Measurements from ENCODE around the gene PCLAF.
"Not testable (repeated sequence)": the region's sequence is repeated elsewhere in the genome, so short reads cannot be mapped to it uniquely, and the experiment has no call there.

PCLAF gene

GRCh38 chr15:64381000-64381751 lies at the start of gene PCLAF:
Gene PCLAF, minus strand, starts transcription at chr15:64381441. Its CDS starts 70 bp downstream, at chr15:64381371.
- peak; percentile 72 to 81 for DNase-seq (ENCODE audit: low read depth in 2 of 2)

DNA sequence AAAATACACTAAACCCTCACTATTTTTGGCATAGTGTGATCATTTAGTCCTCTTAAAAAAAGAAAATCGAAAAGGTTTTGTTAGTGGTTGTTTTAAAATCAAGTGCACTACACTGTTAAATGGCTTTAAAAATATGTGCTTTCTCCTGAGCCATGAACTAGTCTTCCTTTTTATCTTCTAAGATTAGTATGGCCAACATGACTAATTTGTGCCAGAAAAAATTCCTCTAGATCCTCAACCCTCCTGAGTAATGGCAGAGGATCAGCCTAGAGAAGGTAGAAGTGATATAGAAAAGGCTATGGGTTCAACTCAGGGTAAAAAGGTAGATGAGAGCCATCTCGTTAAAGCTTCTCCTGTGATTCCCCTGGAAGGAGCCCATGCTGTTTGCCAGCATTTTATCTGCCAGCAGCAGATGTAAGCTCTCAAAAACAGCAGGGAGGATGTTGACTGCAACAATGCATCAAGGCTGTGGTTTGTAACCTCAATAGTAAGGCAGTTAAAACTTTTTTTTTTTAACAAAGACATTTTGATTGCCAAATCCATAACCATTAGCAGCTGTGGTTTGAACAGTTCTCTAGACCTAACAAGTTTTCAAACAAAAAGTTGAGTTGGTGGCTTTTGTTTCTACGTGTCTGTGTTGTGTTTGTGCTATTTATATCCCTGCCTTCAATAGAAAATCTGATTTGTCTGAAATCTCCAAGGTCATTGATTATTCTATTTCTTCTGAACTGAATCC lies 48.9 kb upstream of the PCLAF start:
- DNase-seq (ENCODE audit: low read depth in 2 of 2) = peak; percentile 2 to 11

GRCh38 chr15:64429448-64429847 lies 48.2 kb upstream of the PCLAF start:
- no peak for DNase-seq (ENCODE audit: low read depth in 2 of 2)

- no peak for DNase-seq (ENCODE audit: low read depth in 2 of 2)
Measured at GRCh38 chr15:64426845-64427465, 45.7 kb upstream of the PCLAF start.

- DNase-seq (ENCODE audit: low read depth in 2 of 2) = no peak
Measured at GRCh38 chr15:64425221-64425620, 44.0 kb upstream of the PCLAF start.

DNA sequence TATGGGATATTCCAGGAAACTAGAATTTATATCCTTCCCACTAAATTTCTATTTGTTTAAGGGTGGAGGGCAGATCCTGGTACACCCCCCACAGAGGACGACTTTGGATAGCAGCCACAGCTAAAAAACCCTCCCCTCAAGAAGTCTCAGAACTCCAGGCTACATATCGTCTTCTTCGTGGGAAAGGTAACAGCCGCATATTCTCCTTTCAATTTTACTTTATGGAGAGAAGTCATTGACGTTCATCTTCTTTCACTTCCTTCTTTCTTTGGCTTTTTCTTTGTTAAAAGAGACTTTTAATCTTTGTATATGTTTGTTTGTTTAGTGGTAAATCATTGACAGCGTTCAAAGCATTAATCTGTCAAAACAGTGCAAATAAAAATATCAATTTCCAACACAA lies 42.7 kb upstream of the PCLAF start:
- no peak for DNase-seq (ENCODE audit: low read depth in 2 of 2)

GRCh38 chr15:64422697-64423096 lies 41.5 kb upstream of the PCLAF start:
- no peak for DNase-seq (ENCODE audit: low read depth in 2 of 2)

- DNase-seq (ENCODE audit: low read depth in 2 of 2) = no peak
Measured at GRCh38 chr15:64412216-64412615, 31.0 kb upstream of the PCLAF start.

- no peak for DNase-seq (ENCODE audit: low read depth in 2 of 2)
Measured at GRCh38 chr15:64400583-64400982, 19.3 kb upstream of the PCLAF start.

- DNase-seq (ENCODE audit: low read depth in 2 of 2) = no peak
Measured at GRCh38 chr15:64398575-64398974, 17.3 kb upstream of the PCLAF start.

GRCh38 chr15:64396789-64397188 lies 15.5 kb upstream of the PCLAF start:
- DNase-seq (ENCODE audit: low read depth in 2 of 2) = no peak

- not testable (repeated sequence) for DNase-seq (ENCODE audit: low read depth in 2 of 2)
Measured at GRCh38 chr15:64392471-64392870, 11.2 kb upstream of the PCLAF start.

GRCh38 chr15:64389036-64389435 lies 7.8 kb upstream of the PCLAF start:
- DNase-seq (ENCODE audit: low read depth in 2 of 2) = no peak

DNA sequence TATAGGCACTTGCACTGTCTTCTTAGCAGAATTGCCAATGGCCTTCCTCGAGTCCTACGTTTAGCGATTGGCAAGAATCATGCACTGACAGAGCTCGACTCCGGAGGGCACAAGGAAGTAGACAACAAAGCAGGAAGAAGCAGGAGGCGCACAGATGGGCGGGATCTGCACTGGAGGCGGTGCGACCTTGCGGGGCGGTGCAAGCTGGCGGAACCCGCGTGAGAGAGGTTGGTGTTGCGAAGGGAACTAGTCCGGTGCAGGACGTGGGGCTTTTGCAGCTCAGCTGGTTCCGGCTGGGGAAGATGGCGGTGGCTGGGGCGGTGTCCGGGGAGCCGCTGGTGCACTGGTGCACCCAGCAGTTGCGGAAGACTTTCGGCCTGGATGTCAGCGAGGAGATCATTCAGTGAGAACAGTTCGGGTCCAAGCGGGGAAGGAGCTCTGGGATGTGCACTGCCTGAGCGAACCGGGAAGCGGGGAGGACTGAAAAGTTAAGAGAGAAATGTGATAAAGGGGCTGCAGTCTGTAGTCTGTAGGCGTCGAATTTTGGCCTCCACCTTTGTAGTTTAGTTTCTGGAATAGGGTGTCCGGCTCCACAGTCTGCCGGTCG lies 6.4 kb upstream of the PCLAF start, which contains the start of gene TRIP4:
TSS of gene TRIP4 (plus strand) at position 275 of the 607 bp plus-strand sequence. CDS start at position 303, 28 bp downstream.
- peak; percentile 92 for DNase-seq (ENCODE audit: low read depth in 2 of 2)

GRCh38 chr15:64386291-64386690 lies 5.0 kb upstream of the PCLAF start:
- DNase-seq (ENCODE audit: low read depth in 2 of 2) = no peak

DNA sequence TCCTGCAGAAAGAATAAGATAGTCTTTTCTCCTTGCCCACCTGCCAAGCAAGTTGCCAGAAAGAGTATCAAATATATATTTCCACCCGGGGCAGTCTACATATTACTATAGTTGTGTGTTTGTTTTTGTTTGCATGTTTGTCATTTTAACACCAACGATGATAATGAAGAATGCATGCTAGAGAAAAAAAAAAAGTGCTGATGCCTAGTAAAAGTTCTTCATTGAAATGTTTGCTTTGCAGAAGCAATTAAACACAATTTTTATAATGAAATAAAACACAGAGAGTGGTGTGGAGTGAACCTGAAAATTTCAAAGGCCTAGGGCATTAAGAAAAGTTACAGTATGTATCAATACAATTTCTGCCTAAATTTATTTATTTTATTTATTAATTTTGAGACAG lies 2.5 kb upstream of the PCLAF start:
- no peak for DNase-seq (ENCODE audit: low read depth in 2 of 2)

GRCh38 chr15:64380130-64380870 lies 941 bp downstream of the PCLAF start:
- not testable (repeated sequence) for DNase-seq (ENCODE audit: low read depth in 2 of 2)

DNA sequence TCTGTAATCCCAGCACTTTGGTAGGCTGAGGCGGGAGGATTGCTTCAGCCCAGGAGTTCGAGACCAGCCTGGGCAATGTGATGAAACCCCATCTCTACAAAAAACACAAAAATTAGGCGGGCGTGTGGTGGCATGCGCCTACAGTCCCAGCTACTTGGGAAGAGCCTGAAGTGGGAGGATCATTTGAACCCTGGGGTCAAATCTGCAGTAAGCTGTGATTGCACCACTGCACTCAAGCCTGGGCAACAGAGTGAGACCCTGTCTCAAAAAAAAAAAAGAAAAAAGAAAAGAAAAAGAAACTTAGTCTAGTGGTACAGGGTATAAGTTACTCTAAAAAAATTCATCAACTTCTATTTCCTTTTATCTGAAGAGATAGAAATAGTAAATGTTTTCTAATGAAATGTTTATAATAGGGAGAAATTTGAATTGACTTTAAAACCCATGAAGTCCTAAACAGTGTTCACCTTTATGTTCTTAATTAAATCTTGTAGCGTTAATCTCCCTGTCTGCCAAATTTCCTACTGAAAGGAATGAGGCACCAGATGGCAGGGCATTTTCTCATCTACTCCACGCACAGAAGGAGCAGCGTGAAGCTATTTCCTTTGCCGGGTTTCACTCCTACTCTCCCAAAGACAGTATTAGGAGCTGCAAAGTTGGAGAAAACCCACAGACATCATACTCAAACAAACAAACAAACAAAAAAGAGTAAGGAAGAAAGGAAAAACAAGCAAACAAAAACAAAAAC lies 1.9 kb downstream of the PCLAF start:
- no peak for DNase-seq (ENCODE audit: low read depth in 2 of 2)

DNA sequence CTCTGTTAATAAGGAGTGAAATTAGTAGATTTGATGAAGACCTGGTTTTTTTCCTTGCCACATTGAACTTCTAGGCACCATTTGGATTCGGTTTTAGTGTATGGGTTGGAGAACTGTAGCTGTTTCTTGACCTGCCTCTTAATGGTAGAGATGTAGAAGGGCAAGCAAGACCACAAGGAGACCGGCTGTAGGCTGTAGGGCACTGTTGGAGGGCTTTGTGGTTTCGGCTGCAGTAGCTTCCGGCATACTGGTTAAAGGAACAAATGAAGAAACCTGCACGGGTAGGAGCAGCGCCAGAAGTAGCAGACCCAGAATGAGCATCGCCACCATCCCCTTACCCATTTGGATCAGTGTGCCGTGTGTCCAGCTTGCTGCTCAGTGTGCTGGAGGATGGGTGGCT lies 7.9 kb downstream of the PCLAF start:
- DNase-seq (ENCODE audit: low read depth in 2 of 2) = no peak

- not testable (repeated sequence) for DNase-seq (ENCODE audit: low read depth in 2 of 2)
Measured at GRCh38 chr15:64371383-64371782, 9.9 kb downstream of the PCLAF start.

All from stimulated activated CD8-positive, alpha-beta memory T cell treated with anti-CD3 and anti-CD28 coated beads, Interleukin-2, amount 100 ng/mL, for 1 hour (primary cell).